DOHH2 (cell line): ENCODE results near the gene STK32B.

Source experiments
- CTCF ChIP-seq: fragments of 200-600 bp; sonication (generic); IDR thresholded peaks from one replicate; pipeline ENCODE4 v1.5.1; 2014; ENCODE audit warnings: antibody characterized with exemption, mild to moderate bottlenecking, low read depth, low read length; ENCODE audit not compliant: poor library complexity, severe bottlenecking
- EZH2phosphoT487 ChIP-seq: fragments of 200-600 bp; sonication (generic); IDR thresholded peaks from 2 replicates; pipeline ENCODE4 v1.6.1; 2017; ENCODE audit warnings: borderline replicate concordance, mild to moderate bottlenecking, antibody characterized with exemption, low read length, moderate library complexity, mixed read lengths

- no peak for TF ChIP-seq CTCF
- TF ChIP-seq EZH2phosphoT487, result no peak
These were observed 215.7 kb downstream of the STK32B start for GRCh38 chr4:5266991-5267390.
